Endothelial cell of umbilical vein (primary cell): Measurements from ENCODE around the gene OSBP2. TPM values are rescaled to one million over a fixed set of nuclear protein-coding genes. Genes with fewer than 3 reads are reported as not detected.

Experiments
- BruUV-seq: library from RNA; stranded (reverse); fragments of 400-500 nt; replicated peaks from 2 replicates; lab custom pipeline; 2021; lab: Mats Ljungman, UMichigan
- CTCF ChIA-PET: fragments of 300-600, 350-600 bp; sonication (Branson Sonifier 250); formaldehyde crosslinking; loops from one replicate; lab custom pipeline; 2021; ENCODE audit warnings: antibody characterized with exemption, inconsistent platforms; lab: Charles Lee
- POLR2A ChIA-PET: fragments of 300-600, 350-600 bp; sonication (Branson Sonifier 250); formaldehyde crosslinking; loops from one replicate; lab custom pipeline; 2021; ENCODE audit warnings: antibody characterized with exemption, inconsistent platforms; lab: Charles Lee
- DNase-seq: peaks from one replicate; pipeline ENCODE4 v3.0.0-alpha.2; 2011; ENCODE audit warnings: low read depth, low spot score
- FAIRE-seq: peaks from 2 replicates; lab custom pipeline; 2011; peaks lifted over from hg19 to GRCh38; lab: Jason Lieb, UNC
- H2AFZ ChIP-seq: 2 replicates; pipeline ENCODE4 v1.6.0; 2012; ENCODE audit warnings: low read depth, low read length, control low read depth, inconsistent platforms
- H3K27ac ChIP-seq: 2 replicates; pipeline ENCODE4 v1.5.1; 2011; ENCODE audit warnings: low read depth, mild to moderate bottlenecking, control low read depth, low read length, moderate library complexity; ENCODE audit not compliant: insufficient read depth
- H3K27me3 ChIP-seq, 2 experiments: 2 replicates each; pipeline versions ENCODE4 v1.6.0 to v1.6.1; 2011; ENCODE audit warnings: low read length in 2 of 2, mixed read lengths in 1 of 2; ENCODE audit not compliant: control insufficient read depth in 2 of 2, insufficient read depth in 2 of 2
- H3K36me3 ChIP-seq, 2 experiments: 2 replicates in 1 of 2; 3 replicates in 1 of 2; pipeline ENCODE4 v1.5.1; 2011; ENCODE audit warnings: low read length in 2 of 2, mild to moderate bottlenecking in 1 of 2, moderate library complexity in 1 of 2; ENCODE audit not compliant: control insufficient read depth in 2 of 2, insufficient read depth in 2 of 2; ENCODE audit errors: extremely low read depth in 1 of 2
- H3K4me1 ChIP-seq: 3 replicates; pipeline ENCODE4 v1.5.1; 2011; ENCODE audit warnings: mild to moderate bottlenecking, low read length; ENCODE audit not compliant: control insufficient read depth, insufficient read depth; ENCODE audit errors: extremely low read depth
- H3K4me2 ChIP-seq: 2 replicates; pipeline ENCODE4 v1.6.1; 2011; ENCODE audit warnings: low read length, control low read depth, mixed read lengths; ENCODE audit not compliant: insufficient read depth
- H3K4me3 ChIP-seq, 3 experiments: fragments of 200-600 bp in 1 of 3; sonication (generic), shearing (Covaris generic) in 1 of 3; replicated peaks in 1 of 3; 2 replicates each; pipeline ENCODE4 v1.5.1; 2011 to 2016; ENCODE audit warnings: control low read depth in 3 of 3, low read length in 3 of 3, mild to moderate bottlenecking in 2 of 3, inconsistent platforms in 1 of 3, low read depth in 1 of 3, moderate library complexity in 1 of 3; ENCODE audit not compliant: insufficient read depth in 1 of 3
- H3K79me2 ChIP-seq: 2 replicates; pipeline ENCODE4 v1.6.0; 2012; ENCODE audit warnings: low read length, inconsistent platforms; ENCODE audit not compliant: control insufficient read depth, insufficient read depth
- H3K9ac ChIP-seq: replicated peaks from 2 replicates; pipeline ENCODE3; 2011; ENCODE audit warnings: low read length, control low read depth; ENCODE audit not compliant: insufficient read depth; ENCODE audit errors: extremely low read depth
- H3K9me1 ChIP-seq: replicated peaks from 3 replicates; pipeline ENCODE4 v1.6.0; 2011; ENCODE audit warnings: mild to moderate bottlenecking, low read length; ENCODE audit not compliant: control insufficient read depth, insufficient read depth; ENCODE audit errors: extremely low read depth
- H3K9me3 ChIP-seq: replicated peaks from 2 replicates; pipeline ENCODE4 v1.5.1; 2012; ENCODE audit warnings: low read length, inconsistent platforms; ENCODE audit not compliant: control insufficient read depth, insufficient read depth
- H4K20me1 ChIP-seq: replicated peaks from 2 replicates; pipeline ENCODE3; 2011; ENCODE audit warnings: mild to moderate bottlenecking, low read length; ENCODE audit not compliant: control insufficient read depth, insufficient read depth; ENCODE audit errors: extremely low read depth
- CTCF ChIP-seq, 2 donors: IDR thresholded peaks; 1 replicate in 1 of 2; 2 replicates in 1 of 2; pipeline ENCODE4 v1.5.1; 2011; ENCODE audit warnings: low read length in 2 of 2, mild to moderate bottlenecking in 2 of 2, moderate library complexity in 2 of 2, control low read depth in 1 of 2, inconsistent platforms in 1 of 2, low read depth in 1 of 2; ENCODE audit not compliant: insufficient read depth in 1 of 2; ENCODE audit errors: extremely low read depth in 1 of 2
- EZH2 ChIP-seq: IDR thresholded peaks from 2 replicates; pipeline ENCODE4 v1.6.1; 2012; ENCODE audit warnings: borderline replicate concordance, low read depth, mild to moderate bottlenecking, moderate library complexity, low read length, inconsistent platforms; ENCODE audit not compliant: severe bottlenecking
- FOS ChIP-seq: IDR thresholded peaks from 2 replicates; pipeline ENCODE4 v1.6.1; 2011; ENCODE audit warnings: mild to moderate bottlenecking, low read length, moderate library complexity, borderline replicate concordance; ENCODE audit not compliant: insufficient read depth
- GATA2 ChIP-seq: IDR thresholded peaks from 2 replicates; pipeline ENCODE4 v1.7.0; 2011; ENCODE audit warnings: low read depth, mild to moderate bottlenecking, moderate library complexity, mixed read lengths, low read length; ENCODE audit not compliant: insufficient read length, insufficient read depth
- JUN ChIP-seq: IDR thresholded peaks from 2 replicates; pipeline ENCODE4 v1.6.1; 2011; ENCODE audit warnings: borderline replicate concordance, low read depth; ENCODE audit not compliant: insufficient read length, insufficient read depth
- MYC ChIP-seq: IDR thresholded peaks from one replicate; pipeline ENCODE4 v1.6.1; 2011; ENCODE audit warnings: mild to moderate bottlenecking, low read depth, low read length
- POLR2A ChIP-seq: IDR thresholded peaks from 2 replicates; pipeline ENCODE4 v1.6.1; 2012; ENCODE audit warnings: low read depth, mild to moderate bottlenecking, control low read depth, low read length
- POLR2AphosphoS5 ChIP-seq: IDR thresholded peaks from 2 replicates; pipeline ENCODE4 v1.6.1; 2012; ENCODE audit warnings: low read depth, mild to moderate bottlenecking, control low read depth, low read length, moderate library complexity; ENCODE audit not compliant: insufficient read depth
- dilution Hi-C: fragments of 300-500 bp; cut with MboI; formaldehyde crosslinking; loops from one replicate; pipeline ENCODE4 v1.15.0; 2019; ENCODE audit warnings: low sequenced_read_pairs; ENCODE audit not compliant: extremely low pct_ligation_motif_present
- intact Hi-C: fragments of 100-400 bp; cut with micrococcal nuclease; formaldehyde crosslinking; loops from one replicate; pipeline ENCODE4 v1.10.0; 2022
- polyA plus RNA-seq, 4 experiments: library from polyadenylated mRNA; depleted of rRNA in 3 of 4; stranded (reverse) in 3 of 4; unstranded in 1 of 4; fragments of >200 nt; gene quantifications; 2 replicates each; pipeline versions ENCODE4 v1.2.1 to v1.2.3, GENCODE V29; 2011 to 2012; ENCODE audit warnings: missing spikeins in 1 of 4
- total RNA-seq: library from RNA; stranded (reverse); gene quantifications from 2 replicates; pipeline ENCODE4 v1.2.3, GENCODE V29; 2021
- TF ChIP-seq, protein P1 (sequence below): IDR thresholded peaks from 2 replicates; pipeline ENCODE4 v1.6.1; 2011; ENCODE audit not compliant: insufficient read depth, insufficient read length

The OSBP2 gene
- total and polyA plus RNA-seq, 2 donors (not counting 3 experiments of a cell fraction or from before 2014, with no cell fraction given): 4.1 to 7.5 TPM

- DNase-seq: no peak
- H3K27me3 ChIP-seq: no peaks in the 10 kb centered on the region
- no peaks in the 10 kb centered on the region for H3K36me3 ChIP-seq
- TF ChIP-seq MYC (no peak), GATA2 (no peak), POLR2AphosphoS5 (no peak), CTCF (IDR thresholded peaks at IDR 0.05; ENCODE audit: extremely low read depth in 1 of 2, insufficient read depth in 1 of 2, low read depth in 1 of 2, low read length in 2 of 2) (no peak), FOS (no peak), JUN (no peak), POLR2A (no peak), EZH2 (no peak)
- TF ChIP-seq, protein P1, sequence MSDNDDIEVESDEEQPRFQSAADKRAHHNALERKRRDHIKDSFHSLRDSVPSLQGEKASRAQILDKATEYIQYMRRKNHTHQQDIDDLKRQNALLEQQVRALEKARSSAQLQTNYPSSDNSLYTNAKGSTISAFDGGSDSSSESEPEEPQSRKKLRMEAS: no peak
- H3K4me3 ChIP-seq: no peak overlapping the region
- no peak overlapping the region for H3K4me2 ChIP-seq
- H3K79me2 ChIP-seq: no peaks in the 10 kb centered on the region
- no peak overlapping the region for H3K9ac ChIP-seq
- no peaks in the 10 kb centered on the region for H4K20me1 ChIP-seq
- ChIA-PET CTCF (no interaction called here), POLR2A (no interaction called here)
- no peaks in the 10 kb centered on the region for H3K4me1 ChIP-seq
- dilution Hi-C loops (no loop called here), intact Hi-C loops (no loop called here)
- H3K9me3 ChIP-seq: no peaks in the 10 kb centered on the region
- no peak overlapping the region for H2AFZ ChIP-seq
- no peaks in the 10 kb centered on the region for H3K9me1 ChIP-seq
- no peak for FAIRE-seq
- H3K27ac ChIP-seq: no peak overlapping the region
- BruUV-seq: no TSS peak
These were observed 180.0 kb downstream of the OSBP2 start for GRCh38 chr22:30874431-30875370.
